Stimulated activated CD8-positive, alpha-beta memory T cell treated with anti-CD3 and anti-CD28 coated beads, Interleukin-7, amount 100 ng/mL, for 4 hours (primary cell): ENCODE results near the gene CELA2B.
A peak's percentile ranks its signal among the peaks of the same experiment; 100 is the strongest.
"Not testable (repeated sequence)": the region's sequence is repeated elsewhere in the genome, so short reads cannot be mapped to it uniquely, and the experiment has no call there.

Source experiments
- DNase-seq, 2 donors: peaks; one replicate each; pipeline ENCODE4 v3.0.0-alpha.2; 2020; ENCODE audit warnings: low read depth in 2 of 2

CELA2B gene

GRCh38 chr1:15475752-15476314, at the start of gene CELA2B:
Gene CELA2B (plus strand): TSS chr1:15476104. CDS start chr1:15476126, 22 bp downstream.
- DNase-seq = no peak

- DNase-seq = no peak
Observed at GRCh38 chr1:15426492-15427279, 49.2 kb upstream of the CELA2B start.

- DNase-seq = no peak
Observed at GRCh38 chr1:15427280-15427666, 48.6 kb upstream of the CELA2B start.

GRCh38 chr1:15428252-15428651, 47.7 kb upstream of the CELA2B start:
- DNase-seq = not testable (repeated sequence)

- no peak for DNase-seq
Observed at GRCh38 chr1:15428815-15429435, 47.0 kb upstream of the CELA2B start.

GRCh38 chr1:15429701-15430149, 46.2 kb upstream of the CELA2B start:
- no peak for DNase-seq

GRCh38 chr1:15430787-15431570, 44.9 kb upstream of the CELA2B start:
- peak; percentile 47 to 52 for DNase-seq

- no peak for DNase-seq
Observed at GRCh38 chr1:15431571-15431948, 44.3 kb upstream of the CELA2B start.

- DNase-seq = no peak
Observed at GRCh38 chr1:15432324-15432723, 43.6 kb upstream of the CELA2B start.

GRCh38 chr1:15433471-15433870, 42.4 kb upstream of the CELA2B start:
- no peak for DNase-seq

- DNase-seq = not testable (repeated sequence)
Observed at GRCh38 chr1:15434739-15435138, 41.2 kb upstream of the CELA2B start.

GRCh38 chr1:15435239-15436077, 40.4 kb upstream of the CELA2B start:
- DNase-seq = no peak

- DNase-seq = no peak
Observed at GRCh38 chr1:15436881-15437442, 38.9 kb upstream of the CELA2B start.

GRCh38 chr1:15439325-15439724, 36.6 kb upstream of the CELA2B start:
- no peak for DNase-seq

GRCh38 chr1:15440357-15440756, 35.5 kb upstream of the CELA2B start:
- no peak for DNase-seq

- no peak for DNase-seq
Observed at GRCh38 chr1:15441247-15441646, 34.7 kb upstream of the CELA2B start.

- no peak for DNase-seq
Observed at GRCh38 chr1:15442119-15442518, 33.8 kb upstream of the CELA2B start.

- DNase-seq = no peak
Observed at GRCh38 chr1:15442759-15443158, 33.1 kb upstream of the CELA2B start.

- DNase-seq = no peak
Observed at GRCh38 chr1:15443281-15443680, 32.6 kb upstream of the CELA2B start.

GRCh38 chr1:15444468-15445389, 31.2 kb upstream of the CELA2B start:
- no peak for DNase-seq
